ENCODE measurements around the gene TNNI3K.

The TNNI3K gene

GRCh38 chr1:74357150-74357549 lies 122.0 kb downstream of the TNNI3K start:
- no peak for DNase-seq
- Histone ChIP-seq H3K4me1 (ENCODE audit: low read length) (no peaks in the 10 kb centered on the region), H3F3A (ENCODE audit: insufficient read depth, low read length) (no peaks in the 10 kb centered on the region), H3K27ac (ENCODE audit: low read length) (no peak overlapping the region), H3K27me3 (replicated peaks; ENCODE audit: insufficient read depth, low read length) (no peaks in the 10 kb centered on the region), H3K4me3 (ENCODE audit: low read length) (no peak overlapping the region), H2AFZ (ENCODE audit: low read length) (no peak overlapping the region), H3K79me2 (ENCODE audit: low read length) (no peaks in the 10 kb centered on the region), H3K9me2 (replicated peaks; ENCODE audit: insufficient read depth, low read length) (no peaks in the 10 kb centered on the region), H3K4me2 (ENCODE audit: low read depth, low read length) (no peak overlapping the region), H3K9me3 (replicated peaks; ENCODE audit: insufficient read depth, low read length) (no peaks in the 10 kb centered on the region), H4K20me1 (ENCODE audit: insufficient read depth, low read length) (no peaks in the 10 kb centered on the region), H3K9ac (ENCODE audit: low read length) (no peak overlapping the region), H3K36me3 (replicated peaks; ENCODE audit: insufficient read depth, low read length) (no peaks in the 10 kb centered on the region)
- TF ChIP-seq CTCF (IDR thresholded peaks at IDR 0.05; ENCODE audit: low read length) = no peak
- TF ChIP-seq EZH2 (optimal IDR thresholded peaks at IDR 0.05; ENCODE audit: low read depth, low read length) = no peak
- TF ChIP-seq EZH2phosphoT487 (IDR thresholded peaks at IDR 0.05; ENCODE audit: low read length) = no peak

DNA sequence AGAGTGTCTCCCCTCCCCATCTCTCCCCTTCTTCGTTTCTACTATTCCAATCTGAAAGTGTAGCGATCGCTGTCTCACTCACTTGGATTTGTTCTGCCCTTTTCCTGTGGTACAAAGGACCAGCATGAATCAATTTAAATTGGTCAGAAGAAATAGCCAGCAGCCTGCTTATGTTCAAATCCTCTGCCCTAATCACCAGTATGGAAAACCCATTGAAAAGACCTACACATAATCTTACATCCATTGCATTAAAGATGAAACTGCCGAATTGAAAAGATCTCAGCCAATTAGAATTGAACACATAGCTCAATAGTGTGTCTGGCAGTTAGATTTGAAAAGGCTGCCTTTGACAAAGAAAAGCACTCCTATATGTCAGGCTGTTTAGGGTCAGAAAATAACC lies 122.6 kb downstream of the TNNI3K start:
- no peaks in the 10 kb centered on the region for H3K4me1 ChIP-seq (ENCODE audit: low read length)
- no peak overlapping the region for H3K4me2 ChIP-seq (ENCODE audit: low read depth, low read length)
- H3K9me3 ChIP-seq (replicated peaks; ENCODE audit: insufficient read depth, low read length) = no peaks in the 10 kb centered on the region
- H3K27me3 ChIP-seq (replicated peaks; ENCODE audit: insufficient read depth, low read length) = no peaks in the 10 kb centered on the region
- H2AFZ ChIP-seq (ENCODE audit: low read length) = no peak overlapping the region
- no peaks in the 10 kb centered on the region for H3K9me2 ChIP-seq (replicated peaks; ENCODE audit: insufficient read depth, low read length)
- H3K4me3 ChIP-seq (ENCODE audit: low read length) = no peak overlapping the region
- H3F3A ChIP-seq (ENCODE audit: insufficient read depth, low read length) = no peaks in the 10 kb centered on the region
- no peak for DNase-seq
- no peak overlapping the region for H3K9ac ChIP-seq (ENCODE audit: low read length)
- H3K79me2 ChIP-seq (ENCODE audit: low read length) = no peaks in the 10 kb centered on the region
- H4K20me1 ChIP-seq (ENCODE audit: insufficient read depth, low read length) = no peaks in the 10 kb centered on the region
- H3K36me3 ChIP-seq (replicated peaks; ENCODE audit: insufficient read depth, low read length) = no peaks in the 10 kb centered on the region
- H3K27ac ChIP-seq (ENCODE audit: low read length) = no peak overlapping the region
- no peak for TF ChIP-seq EZH2phosphoT487 (IDR thresholded peaks at IDR 0.05; ENCODE audit: low read length)
- no peak for TF ChIP-seq EZH2 (optimal IDR thresholded peaks at IDR 0.05; ENCODE audit: low read depth, low read length)
- TF ChIP-seq CTCF (IDR thresholded peaks at IDR 0.05; ENCODE audit: low read length) = no peak

DNA sequence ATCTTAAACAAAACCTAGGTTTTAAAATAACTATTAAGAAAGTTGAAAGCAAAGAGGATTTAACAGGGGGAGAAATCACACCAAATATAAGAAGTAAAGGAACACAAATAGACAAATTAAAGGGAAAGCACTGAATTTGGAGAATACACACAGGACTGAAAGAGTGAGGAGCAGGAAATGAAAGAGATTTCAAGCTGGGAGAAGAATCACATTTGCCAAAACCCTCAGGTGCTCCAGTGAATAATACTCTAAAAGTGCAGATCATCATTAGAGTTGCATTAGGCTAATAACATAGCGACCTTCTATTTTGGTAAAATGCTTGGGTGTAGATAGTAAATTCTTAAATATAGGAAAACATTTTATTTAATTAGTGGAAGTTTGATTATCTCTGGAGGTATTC lies 127.5 kb downstream of the TNNI3K start:
- no peak for DNase-seq
- H3K9ac ChIP-seq (ENCODE audit: low read length) = no peak overlapping the region
- no peaks in the 10 kb centered on the region for H3K4me1 ChIP-seq (ENCODE audit: low read length)
- no peaks in the 10 kb centered on the region for H3K9me2 ChIP-seq (replicated peaks; ENCODE audit: insufficient read depth, low read length)
- H3K36me3 ChIP-seq (replicated peaks; ENCODE audit: insufficient read depth, low read length) = no peaks in the 10 kb centered on the region
- no peaks in the 10 kb centered on the region for H4K20me1 ChIP-seq (ENCODE audit: insufficient read depth, low read length)
- TF ChIP-seq EZH2 (optimal IDR thresholded peaks at IDR 0.05; ENCODE audit: low read depth, low read length) (no peak), EZH2phosphoT487 (IDR thresholded peaks at IDR 0.05; ENCODE audit: low read length) (no peak), CTCF (IDR thresholded peaks at IDR 0.05; ENCODE audit: low read length) (no peak)
- no peak overlapping the region for H2AFZ ChIP-seq (ENCODE audit: low read length)
- no peaks in the 10 kb centered on the region for H3K27me3 ChIP-seq (replicated peaks; ENCODE audit: insufficient read depth, low read length)
- no peak overlapping the region for H3K4me3 ChIP-seq (ENCODE audit: low read length)
- no peaks in the 10 kb centered on the region for H3K79me2 ChIP-seq (ENCODE audit: low read length)
- no peak overlapping the region for H3K27ac ChIP-seq (ENCODE audit: low read length)
- no peak overlapping the region for H3K4me2 ChIP-seq (ENCODE audit: low read depth, low read length)
- H3F3A ChIP-seq (ENCODE audit: insufficient read depth, low read length) = no peaks in the 10 kb centered on the region
- H3K9me3 ChIP-seq (replicated peaks; ENCODE audit: insufficient read depth, low read length) = no peaks in the 10 kb centered on the region
